PC-9 (cell line): ENCODE data around the gene OR51I1.

Experiments used
- EZH2 ChIP-seq: fragments of 200-600 bp; sonication (generic); IDR thresholded peaks from 2 replicates; pipeline ENCODE4 v1.8.0; 2017; ENCODE audit warnings: antibody characterized with exemption, low read depth
- TF ChIP-seq, protein P1 (sequence below): fragments of 200-600 bp; sonication (generic); conservative IDR thresholded peaks from 2 replicates; pipeline ENCODE4 v1.6.1; 2017; ENCODE audit warnings: mixed run types, antibody characterized with exemption, mild to moderate bottlenecking, moderate library complexity

DNA sequence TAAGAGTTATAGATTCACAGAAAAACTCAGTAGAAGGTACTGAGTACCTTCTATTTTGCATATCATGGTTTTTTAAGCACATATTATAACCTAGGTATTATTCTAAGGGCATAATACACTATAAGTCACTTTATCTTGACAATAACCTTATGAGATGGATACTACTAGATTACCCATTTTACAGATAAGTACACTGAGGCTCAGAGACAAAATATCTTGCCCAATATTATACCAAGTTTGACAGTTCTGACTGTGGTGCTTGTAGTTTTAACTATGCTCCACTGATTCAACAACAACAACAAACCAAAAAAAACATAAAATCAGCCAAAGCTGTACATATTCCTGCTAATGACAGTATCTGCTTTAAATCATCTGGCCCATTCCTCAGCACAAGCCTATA lies 47.2 kb downstream of the OR51I1 start:
- TF ChIP-seq, protein P1, sequence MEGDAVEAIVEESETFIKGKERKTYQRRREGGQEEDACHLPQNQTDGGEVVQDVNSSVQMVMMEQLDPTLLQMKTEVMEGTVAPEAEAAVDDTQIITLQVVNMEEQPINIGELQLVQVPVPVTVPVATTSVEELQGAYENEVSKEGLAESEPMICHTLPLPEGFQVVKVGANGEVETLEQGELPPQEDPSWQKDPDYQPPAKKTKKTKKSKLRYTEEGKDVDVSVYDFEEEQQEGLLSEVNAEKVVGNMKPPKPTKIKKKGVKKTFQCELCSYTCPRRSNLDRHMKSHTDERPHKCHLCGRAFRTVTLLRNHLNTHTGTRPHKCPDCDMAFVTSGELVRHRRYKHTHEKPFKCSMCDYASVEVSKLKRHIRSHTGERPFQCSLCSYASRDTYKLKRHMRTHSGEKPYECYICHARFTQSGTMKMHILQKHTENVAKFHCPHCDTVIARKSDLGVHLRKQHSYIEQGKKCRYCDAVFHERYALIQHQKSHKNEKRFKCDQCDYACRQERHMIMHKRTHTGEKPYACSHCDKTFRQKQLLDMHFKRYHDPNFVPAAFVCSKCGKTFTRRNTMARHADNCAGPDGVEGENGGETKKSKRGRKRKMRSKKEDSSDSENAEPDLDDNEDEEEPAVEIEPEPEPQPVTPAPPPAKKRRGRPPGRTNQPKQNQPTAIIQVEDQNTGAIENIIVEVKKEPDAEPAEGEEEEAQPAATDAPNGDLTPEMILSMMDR: no peak
- no peak for TF ChIP-seq EZH2
